Loucy (cell line): ENCODE data around the gene SH2D6.

Source experiments
- H2AFZ ChIP-seq: fragments of 200-600 bp; sonication (generic); 2 replicates; pipeline ENCODE4 v1.6.0; 2016; ENCODE audit warnings: antibody characterized with exemption, mild to moderate bottlenecking, low read length, moderate library complexity
- H3F3A ChIP-seq: fragments of 200-600 bp; 2 replicates; pipeline ENCODE4 v1.6.0; 2016; ENCODE audit warnings: antibody characterized with exemption, low read depth, mild to moderate bottlenecking
- H3K27me3 ChIP-seq: fragments of 200-600 bp; sonication (generic); 2 replicates; pipeline ENCODE4 v1.6.1; 2014; ENCODE audit warnings: low read length, mild to moderate bottlenecking; ENCODE audit not compliant: insufficient read depth, poor library complexity, severe bottlenecking
- H3K36me3 ChIP-seq: fragments of 200-600 bp; sonication (generic); 2 replicates; pipeline ENCODE4 v1.6.1; 2016; ENCODE audit warnings: low read length; ENCODE audit not compliant: insufficient read depth
- H3K4me1 ChIP-seq: fragments of 200-600 bp; sonication (generic); 2 replicates; pipeline ENCODE4 v1.5.1; 2014; ENCODE audit warnings: low read length, mild to moderate bottlenecking; ENCODE audit not compliant: insufficient read depth, poor library complexity, severe bottlenecking
- H3K4me2 ChIP-seq: fragments of 200-600 bp; sonication (generic); 2 replicates; pipeline ENCODE4 v1.6.0; 2014; ENCODE audit warnings: antibody characterized with exemption, low read length, low read depth, mild to moderate bottlenecking; ENCODE audit not compliant: poor library complexity, severe bottlenecking
- H3K4me3 ChIP-seq: fragments of 200-600 bp; sonication (generic); 2 replicates; pipeline ENCODE4 v1.5.1; 2014; ENCODE audit warnings: low read length, mild to moderate bottlenecking, mixed read lengths; ENCODE audit not compliant: poor library complexity, severe bottlenecking
- H3K79me2 ChIP-seq: fragments of 200-600 bp; sonication (generic); 2 replicates; pipeline ENCODE4 v1.6.1; 2014; ENCODE audit warnings: low read length; ENCODE audit not compliant: insufficient read depth
- H3K9ac ChIP-seq: fragments of 200-600 bp; sonication (generic); 2 replicates; pipeline ENCODE4 v1.6.0; 2014; ENCODE audit warnings: mild to moderate bottlenecking, low read depth, low read length, moderate library complexity; ENCODE audit not compliant: poor library complexity, severe bottlenecking
- H3K9me2 ChIP-seq: fragments of 200-600 bp; sonication (generic); replicated peaks from 2 replicates; pipeline ENCODE4 v1.6.1; 2016; ENCODE audit warnings: low read depth, low read length, mixed read lengths
- H3K9me3 ChIP-seq: fragments of 200-600 bp; sonication (generic); 2 replicates; pipeline ENCODE4 v1.6.1; 2014; ENCODE audit warnings: mild to moderate bottlenecking, antibody characterized with exemption, low read length, low read depth; ENCODE audit not compliant: insufficient read depth
- H4K20me1 ChIP-seq: fragments of 200-600 bp; sonication (generic); 2 replicates; pipeline ENCODE4 v1.6.0; 2014; ENCODE audit warnings: antibody characterized with exemption, low read length, mild to moderate bottlenecking; ENCODE audit not compliant: insufficient read depth, poor library complexity, severe bottlenecking
- CTCF ChIP-seq: fragments of 200-600 bp; sonication (generic); conservative IDR thresholded peaks from 2 replicates; pipeline ENCODE4 v1.5.1; 2014; ENCODE audit warnings: mild to moderate bottlenecking, antibody characterized with exemption, low read length
- EZH2phosphoT487 ChIP-seq: fragments of 200-600 bp; IDR thresholded peaks from 2 replicates; pipeline ENCODE4 v1.6.1; 2018; ENCODE audit warnings: antibody characterized with exemption, mild to moderate bottlenecking, moderate library complexity, borderline replicate concordance

SH2D6 gene

GRCh38 chr2:85418132-85419008, at the start of gene SH2D6:
Gene SH2D6 (plus strand): TSS chr2:85418714. CDS start chr2:85429466, 10,752 bp downstream.
- H3F3A ChIP-seq, result no peaks in the 10 kb centered on the region
- no peaks in the 10 kb centered on the region for H4K20me1 ChIP-seq
- peak within 1 kb of the TSS; percentile 85 for H3K4me3 ChIP-seq
- H2AFZ ChIP-seq, result peak within 1 kb of the TSS; percentile 99
- H3K9ac ChIP-seq, result peak within 1 kb of the TSS; percentile 80
- TF ChIP-seq CTCF (no peak), EZH2phosphoT487 (no peak)
- peak within 1 kb of the TSS; percentile 92 for H3K4me2 ChIP-seq
- H3K9me2 ChIP-seq, result no peaks in the 10 kb centered on the region
- H3K36me3 ChIP-seq, result no peaks in the 10 kb centered on the region
- H3K27me3 ChIP-seq, result no peaks in the 10 kb centered on the region
- H3K4me1 ChIP-seq, result peaks cover 37% of the 10 kb centered on the region
- no peaks in the 10 kb centered on the region for H3K9me3 ChIP-seq
- peaks cover 16% of the 10 kb centered on the region; the same call in 1 of the 2 replicates for H3K79me2 ChIP-seq

GRCh38 chr2:85368921-85369320, 49.6 kb upstream of the SH2D6 start:
- Histone ChIP-seq H3K36me3 (no peaks in the 10 kb centered on the region), H3K79me2 (no peaks in the 10 kb centered on the region), H2AFZ (no peak overlapping the region), H3F3A (no peaks in the 10 kb centered on the region), H3K9ac (no peak overlapping the region), H3K4me3 (no peak overlapping the region), H3K27me3 (no peaks in the 10 kb centered on the region), H3K9me2 (no peaks in the 10 kb centered on the region), H4K20me1 (no peaks in the 10 kb centered on the region), H3K4me2 (no peak overlapping the region), H3K9me3 (no peaks in the 10 kb centered on the region), H3K4me1 (no peaks in the 10 kb centered on the region)
- TF ChIP-seq CTCF, result no peak
- TF ChIP-seq EZH2phosphoT487, result no peak

- Histone ChIP-seq H2AFZ (no peak overlapping the region), H3K9me3 (no peaks in the 10 kb centered on the region), H3F3A (no peaks in the 10 kb centered on the region), H3K9ac (no peak overlapping the region), H3K4me3 (no peak overlapping the region), H3K27me3 (no peaks in the 10 kb centered on the region), H3K4me1 (no peaks in the 10 kb centered on the region), H3K4me2 (no peak overlapping the region), H4K20me1 (no peaks in the 10 kb centered on the region), H3K36me3 (no peaks in the 10 kb centered on the region), H3K9me2 (no peaks in the 10 kb centered on the region), H3K79me2 (no peaks in the 10 kb centered on the region)
- TF ChIP-seq CTCF (no peak), EZH2phosphoT487 (no peak)
Observed at GRCh38 chr2:85369500-85369899, 49.0 kb upstream of the SH2D6 start.
